IMR-90 (cell line): ENCODE data around the gene CCR3. TPM values are rescaled to one million over a fixed set of nuclear protein-coding genes. Genes with fewer than 3 reads are reported as not detected.

Experiments used
- ATAC-seq: fragments of 200-7000 bp; cut with Tn5 transposase; 2 replicates; pipeline ENCODE4 v1.9.1; 2020; ENCODE audit warnings: low read depth, mild to moderate bottlenecking, moderate library complexity
- BruUV-seq: library from RNA; stranded (reverse); fragments of 400-500 nt; replicated peaks from 2 replicates; lab custom pipeline; 2021; lab: Mats Ljungman, UMichigan
- CTCF ChIA-PET: fragments of 300-600 bp; formaldehyde crosslinking; extraction: SDS; loops from one replicate; lab custom pipeline; 2021; ENCODE audit warnings: antibody characterized with exemption; lab: Yijun Ruan, JAX
- POLR2A ChIA-PET: fragments of 300-600 bp; sonication (Branson Sonifier 250); formaldehyde crosslinking; loops from one replicate; lab custom pipeline; 2022; ENCODE audit warnings: antibody characterized with exemption; ENCODE audit not compliant: unreplicated experiment; lab: Charles Lee
- DNase-seq: peaks from one replicate; pipeline ENCODE4 v3.0.0; 2013
- H2AFZ ChIP-seq: replicated peaks from 2 replicates; pipeline ENCODE3; 2013; ENCODE audit warnings: low read length, mild to moderate bottlenecking; ENCODE audit not compliant: poor library complexity
- H2AK5ac ChIP-seq: 2 replicates; pipeline ENCODE4 v1.6.1; 2013; ENCODE audit warnings: low read depth, low read length, inconsistent platforms
- H2AK9ac ChIP-seq: replicated peaks from 2 replicates; pipeline ENCODE3; 2013; ENCODE audit warnings: mild to moderate bottlenecking, low read depth, low read length, moderate library complexity; ENCODE audit not compliant: poor library complexity
- H2BK120ac ChIP-seq: 2 replicates; pipeline ENCODE4 v1.6.1; 2013; ENCODE audit warnings: low read depth, low read length, inconsistent platforms
- H2BK15ac ChIP-seq: 3 replicates; pipeline ENCODE4 v1.6.1; 2013; ENCODE audit warnings: low read depth, low read length, inconsistent platforms
- H2BK20ac ChIP-seq: 2 replicates; pipeline ENCODE4 v1.6.1; 2013; ENCODE audit warnings: low read depth, mild to moderate bottlenecking, inconsistent platforms, low read length, moderate library complexity
- H2BK5ac ChIP-seq: 2 replicates; pipeline ENCODE4 v1.6.1; 2013; ENCODE audit warnings: mild to moderate bottlenecking, low read depth, low read length, inconsistent platforms; ENCODE audit not compliant: poor library complexity, severe bottlenecking
- H3K14ac ChIP-seq: replicated peaks from 2 replicates; pipeline ENCODE4 v1.6.1; 2013; ENCODE audit warnings: low read depth, low read length, inconsistent platforms
- H3K18ac ChIP-seq: 2 replicates; pipeline ENCODE4 v1.6.1; 2013; ENCODE audit warnings: low read depth, low read length, control low read depth
- H3K23ac ChIP-seq: 2 replicates; pipeline ENCODE4 v1.6.1; 2013; ENCODE audit warnings: low read depth, low read length, inconsistent platforms
- H3K27ac ChIP-seq: 2 replicates; pipeline ENCODE4 v1.5.1; 2013; ENCODE audit warnings: mild to moderate bottlenecking, control low read depth, low read length; ENCODE audit not compliant: insufficient read depth
- H3K27me3 ChIP-seq: 2 replicates; pipeline ENCODE4 v1.6.1; 2013; ENCODE audit warnings: low read length; ENCODE audit not compliant: control insufficient read depth, insufficient read depth
- H3K36me3 ChIP-seq: 2 replicates; pipeline ENCODE4 v1.6.1; 2013; ENCODE audit warnings: low read length, mixed read lengths; ENCODE audit not compliant: control insufficient read depth, insufficient read depth
- H3K4ac ChIP-seq: 2 replicates; pipeline ENCODE4 v1.6.1; 2013; ENCODE audit warnings: low read depth, low read length, inconsistent platforms
- H3K4me1 ChIP-seq: 2 replicates; pipeline ENCODE4 v1.6.1; 2013; ENCODE audit warnings: low read length, mixed read lengths; ENCODE audit not compliant: control insufficient read depth, insufficient read depth
- H3K4me2 ChIP-seq: 2 replicates; pipeline ENCODE4 v1.6.1; 2013; ENCODE audit warnings: low read depth, mild to moderate bottlenecking, control low read depth, low read length, moderate library complexity
- H3K4me3 ChIP-seq: 2 replicates; pipeline ENCODE4 v1.5.1; 2013; ENCODE audit warnings: low read depth, mild to moderate bottlenecking, control low read depth, low read length, moderate library complexity; ENCODE audit not compliant: insufficient read depth
- H3K56ac ChIP-seq: 2 replicates; pipeline ENCODE4 v1.6.1; 2013; ENCODE audit warnings: low read length, inconsistent platforms; ENCODE audit not compliant: insufficient read depth; ENCODE audit errors: extremely low read depth
- H3K79me1 ChIP-seq, 2 experiments: 2 replicates each; pipeline ENCODE4 v1.6.1; 2013; ENCODE audit warnings: low read length in 2 of 2, inconsistent platforms in 1 of 2, low read depth in 1 of 2
- H3K9ac ChIP-seq: 2 replicates; pipeline ENCODE4 v1.6.1; 2013; ENCODE audit warnings: low read depth, low read length, control low read depth
- H3K9me1 ChIP-seq: 2 replicates; pipeline ENCODE4 v1.6.1; 2013; ENCODE audit warnings: low read length, inconsistent platforms; ENCODE audit not compliant: insufficient read depth
- H3K9me3 ChIP-seq: 2 replicates; pipeline ENCODE4 v1.6.1; 2013; ENCODE audit warnings: low read length; ENCODE audit not compliant: control insufficient read depth, insufficient read depth
- H4K20me1 ChIP-seq: 2 replicates; pipeline ENCODE4 v1.6.1; 2013; ENCODE audit warnings: low read length, inconsistent platforms; ENCODE audit not compliant: insufficient read depth
- H4K5ac ChIP-seq: 2 replicates; pipeline ENCODE4 v1.6.1; 2013; ENCODE audit warnings: mild to moderate bottlenecking, low read depth, low read length, control low read depth
- H4K8ac ChIP-seq, 2 experiments: 2 replicates each; pipeline ENCODE4 v1.6.1; 2013; ENCODE audit warnings: low read depth in 2 of 2, low read length in 2 of 2, control low read depth in 1 of 2, inconsistent platforms in 1 of 2
- H4K91ac ChIP-seq: 2 replicates; pipeline ENCODE4 v1.6.1; 2013; ENCODE audit warnings: low read depth, low read length, inconsistent platforms; ENCODE audit not compliant: insufficient read depth
- BHLHE40 ChIP-seq: fragments of 150-350 bp; IDR thresholded peaks from 2 replicates; pipeline ENCODE4 v1.6.1; 2016; ENCODE audit warnings: mild to moderate bottlenecking, low read depth, low read length
- CEBPB ChIP-seq: IDR thresholded peaks from 2 replicates; pipeline ENCODE4 v1.6.1; 2012; ENCODE audit warnings: low read depth, low read length, improper control_type of control experiment
- CHD1 ChIP-seq: IDR thresholded peaks from 2 replicates; pipeline ENCODE4 v1.6.1; 2012; ENCODE audit warnings: low read depth, low read length, improper control_type of control experiment
- FOS ChIP-seq: fragments of 150-350 bp; IDR thresholded peaks from 2 replicates; pipeline ENCODE4 v1.6.1; 2016; ENCODE audit warnings: low read depth, low read length
- MAFK ChIP-seq: IDR thresholded peaks from 2 replicates; pipeline ENCODE4 v1.6.1; 2012; ENCODE audit warnings: low read depth, low read length, improper control_type of control experiment
- MAZ ChIP-seq: IDR thresholded peaks from 2 replicates; pipeline ENCODE4 v1.6.1; 2012; ENCODE audit warnings: low read depth, mild to moderate bottlenecking, low read length, improper control_type of control experiment, moderate library complexity, borderline replicate concordance
- MXI1 ChIP-seq: IDR thresholded peaks from 2 replicates; pipeline ENCODE4 v1.6.1; 2012; ENCODE audit warnings: low read depth, mild to moderate bottlenecking, low read length, moderate library complexity, borderline replicate concordance
- NFE2L2 ChIP-seq: fragments of 150-350 bp; IDR thresholded peaks from 2 replicates; pipeline ENCODE4 v1.6.1; 2016; ENCODE audit warnings: low read depth, mild to moderate bottlenecking, low read length
- POLR2A ChIP-seq: IDR thresholded peaks from 2 replicates; pipeline ENCODE4 v1.6.1; 2012; ENCODE audit warnings: mild to moderate bottlenecking, low read depth, low read length
- RAD21 ChIP-seq: IDR thresholded peaks from 2 replicates; pipeline ENCODE4 v1.6.1; 2012; ENCODE audit warnings: low read length, improper control_type of control experiment
- RCOR1 ChIP-seq: IDR thresholded peaks from 2 replicates; pipeline ENCODE4 v1.6.1; 2012; ENCODE audit warnings: mild to moderate bottlenecking, low read length, improper control_type of control experiment; ENCODE audit not compliant: insufficient replicate concordance
- RFX5 ChIP-seq: IDR thresholded peaks from 2 replicates; pipeline ENCODE4 v1.8.0; 2012; ENCODE audit warnings: low read depth, mild to moderate bottlenecking, low read length, moderate library complexity
- SMC3 ChIP-seq: fragments of 150-350 bp; IDR thresholded peaks from 2 replicates; pipeline ENCODE4 v1.6.1; 2016; ENCODE audit warnings: low read depth, mild to moderate bottlenecking, antibody characterized with exemption, low read length, moderate library complexity
- WGBS, 2 experiments: methylation state at CpG; one replicate each; pipeline versions ENCODE4 v1.1.5 to v1.1.7; 2013; ENCODE audit warnings: missing lambda C conversion rate in 2 of 2; ENCODE audit not compliant: insufficient read length in 1 of 2; ENCODE audit errors: extremely low coverage in 2 of 2; 5-methylcytosine and 5-hydroxymethylcytosine counted together
- dilution Hi-C: fragments of 300-500 bp; cut with HindIII; formaldehyde crosslinking; loops from one replicate; pipeline ENCODE4 v1.14.3; 2018; ENCODE audit warnings: low sequenced_read_pairs; ENCODE audit not compliant: unreplicated experiment
- in situ Hi-C: fragments of 300-500 bp; cut with MboI; formaldehyde crosslinking; loops from 3 replicates; pipeline ENCODE4 v1.14.3; 2019; ENCODE audit warnings: low sequenced_read_pairs, inconsistent platforms, mixed read lengths
- intact Hi-C: fragments of 100-400 bp; cut with micrococcal nuclease; formaldehyde crosslinking; loops from 2 replicates; pipeline ENCODE4 v1.10.0; 2022
- polyA plus RNA-seq, 3 experiments: library from polyadenylated mRNA; depleted of rRNA; stranded (reverse); fragments of >200 nt; gene quantifications; 2 replicates each; pipeline ENCODE4 v1.2.3, GENCODE V29; 2012; ENCODE audit warnings: low replicate concordance in 1 of 3
- total RNA-seq: library from RNA; depleted of rRNA; stranded (reverse); fragments of >200 nt; gene quantifications from 2 replicates; pipeline ENCODE4 v1.2.3, GENCODE V29; 2012
- TF ChIP-seq, protein P1 (sequence below): fragments of 150-350 bp; IDR thresholded peaks from 2 replicates; pipeline ENCODE4 v1.6.1; 2017; ENCODE audit warnings: mild to moderate bottlenecking, antibody characterized with exemption, low read length, low read depth
- TF ChIP-seq, protein P2 (sequence below): conservative IDR thresholded peaks from 2 replicates; pipeline ENCODE4 v1.5.1; 2012; ENCODE audit warnings: mild to moderate bottlenecking, low read depth, low read length, improper control_type of control experiment
- TF ChIP-seq, protein P3 (sequence below): fragments of 150-350 bp; IDR thresholded peaks from 2 replicates; pipeline ENCODE4 v1.6.1; 2016; ENCODE audit warnings: low read depth, mild to moderate bottlenecking, low read length, moderate library complexity, borderline replicate concordance

Gene CCR3
- total and polyA plus RNA-seq, 2 of the 4 experiments (the other 2 are of a cell fraction) = not detected

DNA sequence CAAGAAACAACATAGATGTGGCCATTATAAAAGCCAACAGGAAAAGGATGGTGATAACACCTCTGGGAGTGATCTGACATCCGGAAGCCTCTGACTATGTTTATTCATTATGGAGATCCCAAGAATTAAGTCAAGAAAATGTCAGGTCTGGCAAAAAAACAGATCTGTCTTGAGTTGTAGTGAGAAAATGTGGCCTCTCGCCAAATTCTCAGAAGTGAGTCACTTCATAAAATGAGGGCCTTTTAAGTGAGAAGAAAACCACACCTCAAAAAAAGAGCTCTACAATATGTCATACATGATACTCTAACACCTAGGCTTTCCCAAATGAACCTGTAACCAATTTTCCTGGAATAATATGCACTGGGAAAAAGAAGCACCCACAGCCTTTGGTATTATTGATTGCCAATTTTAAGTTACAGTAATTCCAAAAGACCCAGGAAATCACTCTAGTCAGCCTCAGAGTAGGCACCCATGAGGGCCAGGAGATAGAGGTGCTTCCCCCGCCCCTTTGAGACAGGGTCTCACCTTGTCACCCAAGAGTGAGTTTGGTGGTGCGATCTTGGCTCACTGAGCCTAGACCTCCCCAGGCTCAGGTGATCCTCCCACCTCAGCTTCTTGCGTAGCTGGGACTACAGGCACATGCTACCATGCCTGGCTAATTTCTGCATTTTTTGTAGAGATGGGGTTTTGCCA lies 38.0 kb downstream of the CCR3 start:
- no peak overlapping the region for H4K91ac ChIP-seq
- intact Hi-C loops (no loop called here), dilution Hi-C loops (no loop called here), in situ Hi-C loops (no loop called here)
- no CpG with 5 or more reads among the region's 5 CpGs for WGBS, 2 experiments
- H3K36me3 ChIP-seq = no peaks in the 10 kb centered on the region
- no peak overlapping the region for H3K9ac ChIP-seq
- no peak overlapping the region for H2BK20ac ChIP-seq
- no peaks in the 10 kb centered on the region for H3K9me3 ChIP-seq
- no peaks in the 10 kb centered on the region for H4K20me1 ChIP-seq
- no peak overlapping the region for H3K4me3 ChIP-seq
- no peak overlapping the region for H2AK9ac ChIP-seq
- no peak overlapping the region for H2BK5ac ChIP-seq
- no TSS peak for BruUV-seq
- H3K4ac ChIP-seq = no peak overlapping the region
- H4K8ac ChIP-seq = no peak overlapping the region
- no peak overlapping the region for H3K14ac ChIP-seq
- CTCF ChIA-PET = no interaction called here
- no peaks in the 10 kb centered on the region for H3K4me1 ChIP-seq
- POLR2A ChIA-PET = no interaction called here
- DNase-seq (peak; percentile 30), ATAC-seq (no peak)
- no peak overlapping the region for H3K23ac ChIP-seq
- no peak overlapping the region for H2BK15ac ChIP-seq
- H3K27me3 ChIP-seq = peaks cover 11% of the 10 kb centered on the region
- no peak overlapping the region for H2BK120ac ChIP-seq
- H3K79me1 ChIP-seq = no peaks in the 10 kb centered on the region
- no peak overlapping the region for H3K56ac ChIP-seq
- H3K4me2 ChIP-seq = no peak overlapping the region
- no peak overlapping the region for H3K18ac ChIP-seq
- H3K27ac ChIP-seq = no peak overlapping the region
- H3K9me1 ChIP-seq = 0 out of 2 replicates have a peak, but pooled peaks cover 2% of the 10 kb centered on the region
- TF ChIP-seq MXI1 = no peak
- TF ChIP-seq FOS = no peak
- no peak for TF ChIP-seq SMC3
- TF ChIP-seq, protein P1, sequence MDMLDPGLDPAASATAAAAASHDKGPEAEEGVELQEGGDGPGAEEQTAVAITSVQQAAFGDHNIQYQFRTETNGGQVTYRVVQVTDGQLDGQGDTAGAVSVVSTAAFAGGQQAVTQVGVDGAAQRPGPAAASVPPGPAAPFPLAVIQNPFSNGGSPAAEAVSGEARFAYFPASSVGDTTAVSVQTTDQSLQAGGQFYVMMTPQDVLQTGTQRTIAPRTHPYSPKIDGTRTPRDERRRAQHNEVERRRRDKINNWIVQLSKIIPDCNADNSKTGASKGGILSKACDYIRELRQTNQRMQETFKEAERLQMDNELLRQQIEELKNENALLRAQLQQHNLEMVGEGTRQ = no peak
- TF ChIP-seq MAFK = no peak
- TF ChIP-seq, protein P2, sequence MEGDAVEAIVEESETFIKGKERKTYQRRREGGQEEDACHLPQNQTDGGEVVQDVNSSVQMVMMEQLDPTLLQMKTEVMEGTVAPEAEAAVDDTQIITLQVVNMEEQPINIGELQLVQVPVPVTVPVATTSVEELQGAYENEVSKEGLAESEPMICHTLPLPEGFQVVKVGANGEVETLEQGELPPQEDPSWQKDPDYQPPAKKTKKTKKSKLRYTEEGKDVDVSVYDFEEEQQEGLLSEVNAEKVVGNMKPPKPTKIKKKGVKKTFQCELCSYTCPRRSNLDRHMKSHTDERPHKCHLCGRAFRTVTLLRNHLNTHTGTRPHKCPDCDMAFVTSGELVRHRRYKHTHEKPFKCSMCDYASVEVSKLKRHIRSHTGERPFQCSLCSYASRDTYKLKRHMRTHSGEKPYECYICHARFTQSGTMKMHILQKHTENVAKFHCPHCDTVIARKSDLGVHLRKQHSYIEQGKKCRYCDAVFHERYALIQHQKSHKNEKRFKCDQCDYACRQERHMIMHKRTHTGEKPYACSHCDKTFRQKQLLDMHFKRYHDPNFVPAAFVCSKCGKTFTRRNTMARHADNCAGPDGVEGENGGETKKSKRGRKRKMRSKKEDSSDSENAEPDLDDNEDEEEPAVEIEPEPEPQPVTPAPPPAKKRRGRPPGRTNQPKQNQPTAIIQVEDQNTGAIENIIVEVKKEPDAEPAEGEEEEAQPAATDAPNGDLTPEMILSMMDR = no peak
- no peak for TF ChIP-seq CEBPB
- no peak for TF ChIP-seq NFE2L2
- TF ChIP-seq CHD1 = no peak
- TF ChIP-seq BHLHE40 = no peak
- TF ChIP-seq, protein P3, sequence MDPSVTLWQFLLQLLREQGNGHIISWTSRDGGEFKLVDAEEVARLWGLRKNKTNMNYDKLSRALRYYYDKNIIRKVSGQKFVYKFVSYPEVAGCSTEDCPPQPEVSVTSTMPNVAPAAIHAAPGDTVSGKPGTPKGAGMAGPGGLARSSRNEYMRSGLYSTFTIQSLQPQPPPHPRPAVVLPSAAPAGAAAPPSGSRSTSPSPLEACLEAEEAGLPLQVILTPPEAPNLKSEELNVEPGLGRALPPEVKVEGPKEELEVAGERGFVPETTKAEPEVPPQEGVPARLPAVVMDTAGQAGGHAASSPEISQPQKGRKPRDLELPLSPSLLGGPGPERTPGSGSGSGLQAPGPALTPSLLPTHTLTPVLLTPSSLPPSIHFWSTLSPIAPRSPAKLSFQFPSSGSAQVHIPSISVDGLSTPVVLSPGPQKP = no peak
- no peak for TF ChIP-seq POLR2A
- no peak for TF ChIP-seq RFX5
- no peak for TF ChIP-seq RAD21
- no peak for TF ChIP-seq RCOR1
- no peak for TF ChIP-seq MAZ
- no peak overlapping the region for H4K5ac ChIP-seq
- H2AK5ac ChIP-seq = no peak overlapping the region
- H2AFZ ChIP-seq = no peak overlapping the region
